Thyroid gland (tissue), 4 donors: ENCODE data around the gene EBF3.

Experiments
- CTCF ChIP-seq, 6 experiments: fragments of 200-600 bp in 3 of 6; fragments of 450-650 bp in 3 of 6; sonication (generic) in 3 of 6; IDR thresholded peaks; one replicate each; pipeline ENCODE4 v1.5.1; 2016 to 2019; ENCODE audit warnings: antibody characterized with exemption in 6 of 6, mild to moderate bottlenecking in 2 of 6, inconsistent platforms in 1 of 6, moderate library complexity in 1 of 6
- POLR2A ChIP-seq, 2 donors: fragments of 450-650 bp; IDR thresholded peaks; one replicate each; pipeline ENCODE4 v1.6.1; 2017; ENCODE audit warnings: antibody characterized with exemption in 2 of 2, mild to moderate bottlenecking in 2 of 2, moderate library complexity in 1 of 2

GRCh38 chr10:129859536-129859935 is 104.5 kb downstream of the EBF3 start:
- TF ChIP-seq CTCF (IDR thresholded peaks at IDR 0.05) = no peak
- no peak for TF ChIP-seq POLR2A (IDR thresholded peaks at IDR 0.05)
